Measurements from ENCODE around the gene PIM2. TPM values are rescaled to one million over a fixed set of nuclear protein-coding genes. Genes with fewer than 3 reads are reported as not detected.

PIM2 gene
- total and polyA plus RNA-seq, 4 donors, result 4.5 to 28.3 (median 6.9) TPM

- WGBS, result 93% methylated on average over 14 of the region's 14 CpGs
- H3K36me3 ChIP-seq (ENCODE audit: control insufficient read depth in 4 of 4, insufficient read depth in 3 of 4, low read depth in 1 of 4, low read length in 3 of 4), result peaks cover 4 to 48% (median 12%) of the 10 kb centered on the region in 4 donors
Measured at GRCh38 chrX:48902776-48903175, 16.0 kb downstream of the PIM2 start.

GRCh38 chrX:48902135-48902534, 16.7 kb downstream of the PIM2 start:
- Histone ChIP-seq H3K27ac (ENCODE audit: low read depth in 1 of 2, low read length in 2 of 2) (no peak overlapping the region), H3K27me3 (ENCODE audit: control insufficient read depth in 4 of 4, insufficient read depth in 4 of 4, low read length in 3 of 4) (no peaks in the 10 kb centered on the region), H3K9ac (ENCODE audit: low read depth in 1 of 2, low read length in 2 of 2) (no peak overlapping the region), H3K4me3 (ENCODE audit: low read depth in 1 of 3, low read length in 3 of 3) (no peak overlapping the region), H3K9me3 (ENCODE audit: control insufficient read depth in 4 of 4, low read length in 3 of 4) (no peaks in the 10 kb centered on the region), H3K4me1 (ENCODE audit: control insufficient read depth in 4 of 4, insufficient read depth in 4 of 4, low read length in 3 of 4) (peaks cover 2 to 5% (median 3%) of the 10 kb centered on the region in 4 donors), H3K36me3 (ENCODE audit: control insufficient read depth in 4 of 4, insufficient read depth in 3 of 4, low read depth in 1 of 4, low read length in 3 of 4) (peaks cover 4 to 48% (median 12%) of the 10 kb centered on the region in 4 donors)
- no peak for DNase-seq (ENCODE audit: low spot score)
- no peak for TF ChIP-seq HNF4G (IDR thresholded peaks at IDR 0.05)
- no peak for TF ChIP-seq TAF1 (conservative IDR thresholded peaks at IDR 0.05)
- no peak for TF ChIP-seq JUND (IDR thresholded peaks at IDR 0.05)
- no peak for TF ChIP-seq CTCF (IDR thresholded peaks at IDR 0.05; ENCODE audit: low read depth, low read length, missing input control)
- WGBS, result 97% methylated on average over 20 of the region's 20 CpGs

More at GRCh38 chrX:48902776-48903175, 16.0 kb downstream of the PIM2 start:
- Histone ChIP-seq H3K27ac (ENCODE audit: low read depth in 1 of 2, low read length in 2 of 2) (no peak overlapping the region), H3K4me1 (ENCODE audit: control insufficient read depth in 4 of 4, insufficient read depth in 4 of 4, low read length in 3 of 4) (peaks cover 2 to 5% (median 3%) of the 10 kb centered on the region in 4 donors), H3K9me3 (ENCODE audit: control insufficient read depth in 4 of 4, low read length in 3 of 4) (no peaks in the 10 kb centered on the region), H3K4me3 (ENCODE audit: low read depth in 1 of 3, low read length in 3 of 3) (no peak overlapping the region), H3K9ac (ENCODE audit: low read depth in 1 of 2, low read length in 2 of 2) (no peak overlapping the region), H3K27me3 (ENCODE audit: control insufficient read depth in 4 of 4, insufficient read depth in 4 of 4, low read length in 3 of 4) (no peaks in the 10 kb centered on the region)
- TF ChIP-seq HNF4A (conservative IDR thresholded peaks at IDR 0.05), result no peak
- no peak for DNase-seq (ENCODE audit: low spot score)

- H3K4me1 ChIP-seq (ENCODE audit: control insufficient read depth in 4 of 4, insufficient read depth in 4 of 4, low read length in 3 of 4), result peaks cover 6 to 12% (median 10%) of the 10 kb centered on the region in 4 donors
- DNase-seq (ENCODE audit: low spot score), result no peak
- H3K36me3 ChIP-seq (ENCODE audit: control insufficient read depth in 4 of 4, insufficient read depth in 3 of 4, low read depth in 1 of 4, low read length in 3 of 4), result peaks cover 4 to 43% (median 10%) of the 10 kb centered on the region in 4 donors
- TF ChIP-seq HNF4A (conservative IDR thresholded peaks at IDR 0.05) (no peak), SP1 (IDR thresholded peaks at IDR 0.05) (no peak), CTCF (IDR thresholded peaks at IDR 0.05; ENCODE audit: low read depth, low read length, missing input control) (no peak), RAD21 (IDR thresholded peaks at IDR 0.05) (no peak), MAX (IDR thresholded peaks at IDR 0.05) (no peak), RXRA (IDR thresholded peaks at IDR 0.05) (no peak)
- H3K4me3 ChIP-seq (ENCODE audit: low read depth in 1 of 3, low read length in 3 of 3), result no peak overlapping the region
- H3K27ac ChIP-seq (ENCODE audit: low read depth in 1 of 2, low read length in 2 of 2), result no peak overlapping the region
- H3K27me3 ChIP-seq (ENCODE audit: control insufficient read depth in 4 of 4, insufficient read depth in 4 of 4, low read length in 3 of 4), result no peaks in the 10 kb centered on the region
- H3K9me3 ChIP-seq (ENCODE audit: control insufficient read depth in 4 of 4, low read length in 3 of 4), result no peaks in the 10 kb centered on the region
- no peak overlapping the region for H3K9ac ChIP-seq (ENCODE audit: low read depth in 1 of 2, low read length in 2 of 2)
- WGBS, result 94% methylated on average over 7 of the region's 7 CpGs
Measured at GRCh38 chrX:48901069-48901468, 17.8 kb downstream of the PIM2 start.

Data from liver (tissue), 9 donors.